Fibroblast of the aortic adventitia (primary cell): Measurements from ENCODE around the gene DPP3. TPM values are rescaled to one million over a fixed set of nuclear protein-coding genes. Genes with fewer than 3 reads are reported as not detected.
A peak's percentile ranks its signal among the peaks of the same experiment; 100 is the strongest.

Experiments used
- DNase-seq: peaks from one replicate; pipeline ENCODE4 v3.0.0-alpha.2; 2010; ENCODE audit warnings: low read depth
- H3K4me3 ChIP-seq: 2 replicates; pipeline ENCODE4 v1.5.1; 2011; ENCODE audit warnings: low read depth, mild to moderate bottlenecking, control low read depth, low read length, moderate library complexity
- CTCF ChIP-seq: IDR thresholded peaks from 2 replicates; pipeline ENCODE4 v1.5.1; 2011; ENCODE audit warnings: mild to moderate bottlenecking, low read length, control low read depth, inconsistent platforms; ENCODE audit not compliant: insufficient read depth
- total RNA-seq: library from RNA; depleted of rRNA; stranded (reverse); fragments of >200 nt; gene quantifications from 2 replicates; pipeline ENCODE4 v1.2.3, GENCODE V29; 2012; ENCODE audit warnings: low replicate concordance

DPP3 gene
- total RNA-seq, 1 donor, result 31.7 TPM

- no peak for DNase-seq
- no peak overlapping the region for H3K4me3 ChIP-seq
- no peak for TF ChIP-seq CTCF
Measured at GRCh38 chr11:66497206-66497605, 17.0 kb downstream of the DPP3 start.

GRCh38 chr11:66498506-66498905, 18.3 kb downstream of the DPP3 start:
- H3K4me3 ChIP-seq, result no peak overlapping the region
- no peak for TF ChIP-seq CTCF
- DNase-seq, result no peak

GRCh38 chr11:66505276-66505816, 25.1 kb downstream of the DPP3 start:
- no peak for DNase-seq
- no peak for TF ChIP-seq CTCF
- H3K4me3 ChIP-seq, result no peak overlapping the region

- no peak for DNase-seq
- TF ChIP-seq CTCF, result no peak
- H3K4me3 ChIP-seq, result no peak overlapping the region
Measured at GRCh38 chr11:66509131-66509561, 28.9 kb downstream of the DPP3 start.

GRCh38 chr11:66510271-66510989, 30.2 kb downstream of the DPP3 start, which contains the start of gene BBS1:
BBS1 (plus strand) TSS chr11:66510635; CDS start chr11:66510660, 25 bp downstream.
- peak within 1 kb of the TSS; percentile 99 for H3K4me3 ChIP-seq
- DNase-seq, result peak; percentile 77
- TF ChIP-seq CTCF, result no peak

GRCh38 chr11:66510990-66511339, 30.7 kb downstream of the DPP3 start:
- H3K4me3 ChIP-seq, result peak overlapping the region; percentile 99
- no peak for DNase-seq
- TF ChIP-seq CTCF, result no peak
